Keratinocyte (primary cell): ENCODE results near the gene UBL7. TPM values are rescaled to one million over a fixed set of nuclear protein-coding genes. Genes with fewer than 3 reads are reported as not detected.

Experiments
- DNase-seq: peaks from one replicate; pipeline ENCODE4 v3.0.0-alpha.2; 2011; ENCODE audit warnings: low read depth, missing footprints, low spot score
- FAIRE-seq: peaks from 2 replicates; lab custom pipeline; 2011; peaks lifted over from hg19 to GRCh38; lab: Jason Lieb, UNC
- H2AFZ ChIP-seq: 2 replicates; pipeline ENCODE4 v1.6.0; 2012; ENCODE audit warnings: low read length, control low read depth, inconsistent platforms; ENCODE audit not compliant: control insufficient read depth
- H3K27ac ChIP-seq: 2 replicates; pipeline ENCODE4 v1.5.1; 2011; ENCODE audit warnings: low read length; ENCODE audit not compliant: control insufficient read depth, insufficient read depth
- H3K27me3 ChIP-seq: 3 replicates; pipeline ENCODE4 v1.6.0; 2011; ENCODE audit warnings: low read length; ENCODE audit not compliant: control insufficient read depth, insufficient read depth; ENCODE audit errors: extremely low read depth
- H3K36me3 ChIP-seq, 2 experiments: 2 replicates in 1 of 2; 3 replicates in 1 of 2; pipeline ENCODE4 v1.5.1; 2011; ENCODE audit warnings: low read length in 2 of 2, mild to moderate bottlenecking in 1 of 2; ENCODE audit not compliant: control insufficient read depth in 2 of 2, insufficient read depth in 2 of 2; ENCODE audit errors: extremely low read depth in 1 of 2
- H3K4me1 ChIP-seq: 3 replicates; pipeline ENCODE4 v1.5.1; 2011; ENCODE audit warnings: low read length; ENCODE audit not compliant: control insufficient read depth, insufficient read depth; ENCODE audit errors: extremely low read depth
- H3K4me2 ChIP-seq: 3 replicates; pipeline ENCODE4 v1.6.0; 2011; ENCODE audit warnings: low read depth, low read length; ENCODE audit not compliant: control insufficient read depth, insufficient read depth; ENCODE audit errors: extremely low read depth
- H3K4me3 ChIP-seq, 3 experiments: fragments of 200-600 bp in 1 of 3; sonication (generic) in 1 of 3; 2 replicates in 2 of 3; 3 replicates in 1 of 3; pipeline ENCODE4 v1.5.1; 2011 to 2016; ENCODE audit warnings: low read length in 3 of 3, mild to moderate bottlenecking in 3 of 3, control low read depth in 2 of 3, inconsistent platforms in 1 of 3, low read depth in 1 of 3, mixed read lengths in 1 of 3, mixed run types in 1 of 3, moderate library complexity in 1 of 3; ENCODE audit not compliant: control insufficient read depth in 2 of 3, insufficient read depth in 2 of 3; ENCODE audit errors: extremely low read depth in 1 of 3
- H3K79me2 ChIP-seq: 2 replicates; pipeline ENCODE4 v1.6.0; 2012; ENCODE audit warnings: low read length; ENCODE audit not compliant: control insufficient read depth, insufficient read depth
- H3K9ac ChIP-seq: 3 replicates; pipeline ENCODE4 v1.6.0; 2011; ENCODE audit warnings: low read length; ENCODE audit not compliant: control insufficient read depth, insufficient read depth; ENCODE audit errors: extremely low read depth
- H3K9me1 ChIP-seq: 3 replicates; pipeline ENCODE4 v1.6.0; 2011; ENCODE audit warnings: low read length; ENCODE audit not compliant: control insufficient read depth, insufficient read depth; ENCODE audit errors: extremely low read depth
- H3K9me3 ChIP-seq: 2 replicates; pipeline ENCODE4 v1.5.1; 2012; ENCODE audit warnings: low read depth, low read length; ENCODE audit not compliant: control insufficient read depth
- H4K20me1 ChIP-seq: 3 replicates; pipeline ENCODE4 v1.6.0; 2011; ENCODE audit warnings: low read length; ENCODE audit not compliant: control insufficient read depth, insufficient read depth; ENCODE audit errors: extremely low read depth
- CTCF ChIP-seq, 3 experiments: IDR thresholded peaks in 1 of 3; conservative IDR thresholded peaks in 1 of 3; optimal IDR thresholded peaks in 1 of 3; 2 replicates in 2 of 3; 3 replicates in 1 of 3; pipeline versions ENCODE3 to v1.5.1; 2011; ENCODE audit warnings: low read length in 3 of 3, mild to moderate bottlenecking in 3 of 3, moderate library complexity in 2 of 3, control low read depth in 1 of 3, inconsistent platforms in 1 of 3; ENCODE audit not compliant: insufficient read depth in 2 of 3; ENCODE audit errors: extremely low read depth in 1 of 3
- EZH2 ChIP-seq: IDR thresholded peaks from one replicate; pipeline ENCODE4 v1.6.1; 2012; ENCODE audit warnings: inconsistent platforms, mild to moderate bottlenecking, low read length, moderate library complexity
- dilution Hi-C: fragments of 300-500 bp; cut with MboI; formaldehyde crosslinking; loops from one replicate; pipeline ENCODE4 v1.7.0; 2020; ENCODE audit warnings: low sequenced_read_pairs; ENCODE audit not compliant: extremely low pct_ligation_motif_present
- polyA plus RNA-seq, 5 experiments: library from polyadenylated mRNA; depleted of rRNA in 3 of 5; stranded (reverse) in 3 of 5; stranded (forward) in 1 of 5; unstranded in 1 of 5; fragments of >200 nt; gene quantifications; 1 replicate in 1 of 5; 2 replicates in 3 of 5; 3 replicates in 1 of 5; pipeline versions ENCODE4 v1.2.1 to v1.2.3, GENCODE V29; 2011 to 2012; ENCODE audit warnings: missing spikeins in 2 of 5, low read depth in 1 of 5, low replicate concordance in 1 of 5

UBL7 gene
- polyA plus RNA-seq, 1 donor (not counting 4 experiments of a cell fraction or from before 2014, with no cell fraction given) = 45.8 TPM

- Histone ChIP-seq H3K4me1 (peaks cover 21% of the 10 kb centered on the region), H3K4me2 (no peak overlapping the region), H3K36me3 (peaks cover 40 to 46% of the 10 kb centered on the region in 2 experiments), H3K4me3 (no peak overlapping the region), H3K9me1 (peaks cover 8% of the 10 kb centered on the region), H3K27me3 (no peaks in the 10 kb centered on the region), H4K20me1 (no peaks in the 10 kb centered on the region), H3K9ac (no peak overlapping the region), H3K79me2 (peaks cover 10% of the 10 kb centered on the region), H3K27ac (no peak overlapping the region), H2AFZ (no peak overlapping the region), H3K9me3 (no peaks in the 10 kb centered on the region)
- dilution Hi-C loops = no loop called here
- no peak for FAIRE-seq
- DNase-seq = no peak
- TF ChIP-seq CTCF (optimal IDR thresholded peaks at IDR 0.05 in 1 of 3, IDR thresholded peaks at IDR 0.05 in 1 of 3, conservative IDR thresholded peaks at IDR 0.05 in 1 of 3; ENCODE audit: extremely low read depth in 1 of 3, insufficient read depth in 2 of 3, low read length in 3 of 3) = no peak
- no peak for TF ChIP-seq EZH2
Observed at GRCh38 chr15:74411686-74412085, 49.3 kb downstream of the UBL7 start.

GRCh38 chr15:74410502-74410901 lies 50.5 kb downstream of the UBL7 start:
- H3K4me1 ChIP-seq = peaks cover 25% of the 10 kb centered on the region
- H3K79me2 ChIP-seq = peaks cover 2% of the 10 kb centered on the region
- H3K4me2 ChIP-seq = no peak overlapping the region
- H3K4me3 ChIP-seq = no peak overlapping the region
- no peaks in the 10 kb centered on the region for H3K27me3 ChIP-seq
- no peak overlapping the region for H3K27ac ChIP-seq
- peaks cover 3% of the 10 kb centered on the region for H3K9me1 ChIP-seq
- no peak overlapping the region for H2AFZ ChIP-seq
- TF ChIP-seq CTCF (optimal IDR thresholded peaks at IDR 0.05 in 1 of 3, IDR thresholded peaks at IDR 0.05 in 1 of 3, conservative IDR thresholded peaks at IDR 0.05 in 1 of 3; ENCODE audit: extremely low read depth in 1 of 3, insufficient read depth in 2 of 3, low read length in 3 of 3) (no peak), EZH2 (no peak)
- dilution Hi-C loops = no loop called here
- no peaks in the 10 kb centered on the region for H4K20me1 ChIP-seq
- FAIRE-seq (no peak), DNase-seq (no peak)
- no peak overlapping the region for H3K9ac ChIP-seq
- H3K36me3 ChIP-seq = peaks cover 30 to 38% of the 10 kb centered on the region in 2 experiments
- H3K9me3 ChIP-seq = no peaks in the 10 kb centered on the region
